Gastrocnemius medialis (tissue), 4 donors: ENCODE measurements around the gene MAML2. TPM values are rescaled to one million over a fixed set of nuclear protein-coding genes. Genes with fewer than 3 reads are reported as not detected.

Experiments used
- ATAC-seq, 2 donors: fragments of 150-250 bp; one replicate each; pipeline ENCODE4 v1.9.1; 2016
- DNase-seq, 2 donors: peaks; one replicate each; pipeline ENCODE4 v3.0.0-alpha.2; 2019
- H3K27ac ChIP-seq, 4 donors: fragments of 200-600 bp; sonication (generic); 1 replicate in 1 of 4; 2 replicates in 3 of 4; pipeline ENCODE4 v1.5.1; 2016 to 2018; ENCODE audit warnings: mild to moderate bottlenecking in 2 of 4, moderate library complexity in 1 of 4
- H3K27me3 ChIP-seq, 3 donors: fragments of 200-600 bp; sonication (generic) in 2 of 3; 1 replicate in 1 of 3; 2 replicates in 2 of 3; pipeline versions ENCODE4 v1.5.1 to v1.6.0; 2016 to 2019; ENCODE audit warnings: mild to moderate bottlenecking in 1 of 3, moderate library complexity in 1 of 3
- H3K36me3 ChIP-seq, 2 donors: fragments of 200-600 bp; sonication (generic) in 1 of 2; one replicate each; pipeline ENCODE4 v1.5.1; 2017 to 2018
- H3K4me1 ChIP-seq, 2 donors: fragments of 200-600 bp; sonication (generic) in 1 of 2; one replicate each; pipeline ENCODE4 v1.5.1; 2016 to 2017; ENCODE audit warnings: mild to moderate bottlenecking in 2 of 2
- H3K4me3 ChIP-seq, 4 donors: fragments of 200-600 bp; sonication (generic) in 3 of 4; 1 replicate in 1 of 4; 2 replicates in 3 of 4; pipeline ENCODE4 v1.5.1; 2016 to 2019; ENCODE audit warnings: mild to moderate bottlenecking in 2 of 4
- H3K9me3 ChIP-seq, 3 donors: fragments of 200-600 bp; sonication (generic) in 2 of 3; 1 replicate in 1 of 3; 2 replicates in 2 of 3; pipeline ENCODE4 v1.5.1; 2016 to 2019
- CTCF ChIP-seq, 5 experiments: fragments of 450-650 bp in 3 of 5; fragments of 200-600 bp in 2 of 5; sonication (generic) in 2 of 5; IDR thresholded peaks in 4 of 5; conservative IDR thresholded peaks in 1 of 5; 1 replicate in 4 of 5; 2 replicates in 1 of 5; pipeline ENCODE4 v1.5.1; 2016 to 2019; ENCODE audit warnings: antibody characterized with exemption in 5 of 5, mild to moderate bottlenecking in 3 of 5, moderate library complexity in 3 of 5
- POLR2A ChIP-seq, 2 donors: fragments of 450-650 bp; IDR thresholded peaks; one replicate each; pipeline ENCODE4 v1.6.1; 2017; ENCODE audit warnings: antibody characterized with exemption in 2 of 2, mild to moderate bottlenecking in 2 of 2, moderate library complexity in 2 of 2
- in situ Hi-C, 4 donors: fragments of 200-750 bp; cut with MboI; loops; one replicate each; pipeline versions ENCODE4 v1.15.0 to v1.8.0; 2017; ENCODE audit warnings: low sequenced_read_pairs in 4 of 4
- intact Hi-C: fragments of 100-400 bp; cut with DNase I; formaldehyde crosslinking; loops from one replicate; pipeline ENCODE4 v1.15.1; 2023; ENCODE audit warnings: low total_unique reads
- total RNA-seq, 4 donors: library from RNA; depleted of rRNA; stranded (reverse); fragments of >200 nt; gene quantifications; one replicate each; pipeline versions ENCODE4 v1.1.0 to v1.2.3, GENCODE V29; 2016

The MAML2 gene
- total RNA-seq, 4 donors from 2014 or later: 4.1 to 6.3 (median 4.8) TPM

DNA sequence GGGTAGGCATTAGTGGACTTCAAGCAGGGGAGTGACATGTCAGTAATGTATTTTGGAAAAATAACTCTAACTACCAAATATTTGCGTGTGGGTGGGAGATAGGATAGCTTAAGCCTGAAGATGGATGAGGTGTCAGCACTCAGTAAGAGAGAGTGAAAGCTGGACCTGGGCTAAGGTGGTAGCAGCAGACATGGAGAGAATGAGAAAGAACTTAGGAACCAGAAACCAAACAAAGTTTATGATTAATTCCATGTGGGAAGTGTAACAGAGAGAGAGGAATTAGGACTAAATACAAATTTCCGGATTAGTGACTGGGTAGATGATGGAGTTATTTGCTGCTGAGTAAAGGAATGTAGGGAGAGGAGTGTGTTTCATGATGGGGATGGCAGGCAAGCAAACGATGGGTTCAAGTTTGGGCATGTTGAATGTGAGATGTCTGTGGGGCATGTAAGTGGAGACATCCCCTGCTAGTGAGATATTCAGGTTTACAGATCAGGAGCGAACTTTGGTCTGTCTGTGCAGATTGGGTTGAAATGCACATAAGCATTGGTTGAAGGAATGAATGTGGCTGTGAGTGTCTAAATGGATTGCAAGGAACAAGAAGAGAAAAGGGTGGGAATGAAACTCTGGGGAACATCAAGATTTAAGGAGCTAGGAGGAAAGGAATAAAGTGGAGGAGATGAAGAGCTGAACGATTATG, 233.5 kb downstream of the MAML2 start:
- in situ Hi-C loops (no loop called here), intact Hi-C loops (no loop called here)
- H3K36me3 ChIP-seq: no peaks in the 10 kb centered on the region
- H3K27ac ChIP-seq: no peak overlapping the region
- no peak for TF ChIP-seq POLR2A (IDR thresholded peaks at IDR 0.05)
- no peak for TF ChIP-seq CTCF (IDR thresholded peaks at IDR 0.05 in 4 of 5, conservative IDR thresholded peaks at IDR 0.05 in 1 of 5)
- H3K4me1 ChIP-seq: peaks cover 0 to 5% of the 10 kb centered on the region in 2 donors
- no peaks in the 10 kb centered on the region for H3K27me3 ChIP-seq
- ATAC-seq: no peak
- H3K9me3 ChIP-seq: no peaks in the 10 kb centered on the region
- H3K4me3 ChIP-seq: no peak overlapping the region
- DNase-seq: no peak

DNA sequence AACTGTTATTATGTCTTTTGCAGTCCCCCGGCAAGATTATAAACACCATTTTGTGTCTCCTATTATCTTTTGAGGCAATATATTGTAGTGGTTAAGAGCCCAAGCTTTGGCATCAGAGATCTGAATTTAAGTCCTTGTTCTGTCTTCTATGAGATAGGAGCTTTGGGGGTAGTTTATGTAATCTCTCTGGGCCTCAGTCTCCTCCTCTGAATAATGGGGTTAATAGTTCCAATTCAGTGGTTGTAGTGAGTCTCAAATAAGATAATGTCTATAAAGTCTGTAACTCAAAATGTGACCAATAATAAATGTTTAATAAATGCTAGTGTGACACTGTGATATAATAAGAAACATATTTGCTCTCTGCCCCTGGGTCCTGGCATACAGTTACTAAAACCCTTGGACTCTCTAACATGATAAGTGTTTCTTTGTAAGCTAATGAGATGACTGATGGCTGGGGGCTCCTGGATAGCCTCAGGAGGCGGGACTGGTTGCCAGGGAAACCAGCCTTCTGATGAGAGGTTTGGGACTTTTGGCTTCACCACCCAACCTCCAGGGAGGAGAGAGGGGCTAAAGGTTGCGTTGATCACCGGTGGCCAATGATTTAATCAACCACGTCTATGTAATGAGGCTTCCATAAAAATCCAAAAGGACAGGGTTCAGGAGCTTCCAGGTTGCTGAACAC, 235.7 kb downstream of the MAML2 start:
- H3K4me3 ChIP-seq: no peak overlapping the region
- no peak for DNase-seq
- peaks cover 0 to 5% of the 10 kb centered on the region in 2 donors for H3K4me1 ChIP-seq
- TF ChIP-seq POLR2A (IDR thresholded peaks at IDR 0.05) (no peak), CTCF (IDR thresholded peaks at IDR 0.05 in 4 of 5, conservative IDR thresholded peaks at IDR 0.05 in 1 of 5) (no peak)
- intact Hi-C loops (no loop called here), in situ Hi-C loops (no loop called here)
- ATAC-seq: no peak
- H3K27me3 ChIP-seq: no peaks in the 10 kb centered on the region
- H3K36me3 ChIP-seq: no peaks in the 10 kb centered on the region
- H3K27ac ChIP-seq: no peak overlapping the region
- H3K9me3 ChIP-seq: no peaks in the 10 kb centered on the region

GRCh38 chr11:96106645-96107044, 236.3 kb downstream of the MAML2 start:
- H3K27ac ChIP-seq: no peak overlapping the region
- no peaks in the 10 kb centered on the region for H3K27me3 ChIP-seq
- H3K9me3 ChIP-seq: no peaks in the 10 kb centered on the region
- H3K4me1 ChIP-seq: peaks cover 0 to 5% of the 10 kb centered on the region in 2 donors
- no peak overlapping the region for H3K4me3 ChIP-seq
- TF ChIP-seq CTCF (IDR thresholded peaks at IDR 0.05 in 4 of 5, conservative IDR thresholded peaks at IDR 0.05 in 1 of 5) (no peak), POLR2A (IDR thresholded peaks at IDR 0.05) (no peak)
- DNase-seq (no peak), ATAC-seq (no peak)
- intact Hi-C loops: no loop called here
- in situ Hi-C loops: no loop called here
- no peaks in the 10 kb centered on the region for H3K36me3 ChIP-seq

DNA sequence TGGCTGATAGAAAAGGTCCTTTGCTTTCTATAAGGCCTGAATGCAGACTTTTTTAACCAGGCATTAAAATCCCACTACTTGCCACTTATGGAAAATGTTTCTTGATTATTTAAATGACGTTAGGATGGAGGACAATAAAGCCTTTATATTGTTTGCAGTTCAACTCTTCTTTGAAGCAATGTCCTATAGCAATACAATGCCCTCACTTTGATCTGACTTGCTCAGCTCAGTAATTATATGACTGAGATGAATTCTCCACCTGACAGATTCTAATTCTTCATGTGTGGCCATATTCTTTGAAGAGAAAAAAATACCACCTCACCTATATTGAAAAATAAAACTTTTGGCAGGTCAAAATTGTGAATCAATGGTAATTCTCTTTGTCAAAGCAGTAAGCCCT, 237.1 kb downstream of the MAML2 start:
- no peaks in the 10 kb centered on the region for H3K27me3 ChIP-seq
- ATAC-seq (no peak), DNase-seq (no peak)
- peaks cover 0 to 5% of the 10 kb centered on the region in 2 donors for H3K4me1 ChIP-seq
- no peaks in the 10 kb centered on the region for H3K36me3 ChIP-seq
- intact Hi-C loops: no loop called here
- H3K9me3 ChIP-seq: no peaks in the 10 kb centered on the region
- H3K4me3 ChIP-seq: no peak overlapping the region
- in situ Hi-C loops: no loop called here
- TF ChIP-seq CTCF (IDR thresholded peaks at IDR 0.05 in 4 of 5, conservative IDR thresholded peaks at IDR 0.05 in 1 of 5) (no peak), POLR2A (IDR thresholded peaks at IDR 0.05) (no peak)
- no peak overlapping the region for H3K27ac ChIP-seq
